T-cell (primary cell): ENCODE data around the gene PCYT2. TPM values are rescaled to one million over a fixed set of nuclear protein-coding genes. Genes with fewer than 3 reads are reported as not detected.

Experiments
- ATAC-seq, 4 experiments: fragments of 200-7000 bp in 3 of 4; fragments of 150-1000 bp in 1 of 4; cut with Tn5 transposase; replicated peaks in 1 of 4; 1 replicate in 3 of 4; 2 replicates in 1 of 4; pipeline ENCODE4 v1.10.0; 2021; ENCODE audit warnings: moderate library complexity in 3 of 4, mild to moderate bottlenecking in 2 of 4, moderate number of reproducible peaks in 1 of 4
- CTCF ChIA-PET, 2 donors: fragments of 300-600 bp; sonication (Branson Sonifier 250); formaldehyde crosslinking; loops; one replicate each; lab custom pipeline; 2022; ENCODE audit warnings: antibody characterized with exemption in 2 of 2; lab: Charles Lee
- POLR2A ChIA-PET, 2 donors: fragments of 300-600 bp; sonication (Branson Sonifier 250); formaldehyde crosslinking; loops; one replicate each; lab custom pipeline; 2022; ENCODE audit warnings: antibody characterized with exemption in 2 of 2; lab: Charles Lee
- DNase-seq, 35 experiments: peaks; one replicate each; pipeline versions ENCODE4 v3.0.0 to v3.0.0-alpha.2; 2013 to 2023
- H3K27ac ChIP-seq: one replicate; pipeline ENCODE4 v1.5.1; 2013; ENCODE audit warnings: low read length
- H3K27me3 ChIP-seq, 2 experiments: replicated peaks in 1 of 2; 1 replicate in 1 of 2; 2 replicates in 1 of 2; pipeline versions ENCODE4 v1.6.1 to v1.7.0; 2013; ENCODE audit warnings: low read length in 1 of 2, mixed read lengths in 1 of 2; ENCODE audit not compliant: control insufficient read depth in 2 of 2, insufficient read depth in 2 of 2; ENCODE audit errors: extremely low read depth in 1 of 2
- H3K36me3 ChIP-seq, 2 donors: 1 replicate in 1 of 2; 2 replicates in 1 of 2; pipeline versions ENCODE4 v1.6.1 to v1.7.0; 2013; ENCODE audit warnings: low read length in 1 of 2; ENCODE audit not compliant: control insufficient read depth in 2 of 2, insufficient read depth in 1 of 2; ENCODE audit errors: extremely low read depth in 1 of 2
- H3K4me1 ChIP-seq, 2 experiments: 1 replicate in 1 of 2; 2 replicates in 1 of 2; pipeline versions ENCODE4 v1.6.1 to v1.7.0; 2013; ENCODE audit warnings: low read length in 2 of 2, mixed read lengths in 1 of 2; ENCODE audit not compliant: insufficient read depth in 2 of 2, control insufficient read depth in 1 of 2; ENCODE audit errors: extremely low read depth in 1 of 2
- H3K4me3 ChIP-seq, 2 donors: 1 replicate in 1 of 2; 2 replicates in 1 of 2; pipeline versions ENCODE4 v1.5.1 to v1.7.0; 2013; ENCODE audit warnings: mild to moderate bottlenecking in 2 of 2, low read length in 1 of 2, moderate library complexity in 1 of 2; ENCODE audit not compliant: control insufficient read depth in 1 of 2; ENCODE audit errors: extremely low read depth in 1 of 2
- H3K9me3 ChIP-seq: 2 replicates; pipeline ENCODE4 v1.7.0; 2013
- H3K27ac Mint-ChIP-seq, 2 donors: one replicate each; pipeline ENCODE4 v1.8.0; 2020 to 2021; ENCODE audit warnings: mild to moderate bottlenecking in 2 of 2, mixed read lengths in 2 of 2
- H3K27me3 Mint-ChIP-seq, 2 donors: one replicate each; pipeline ENCODE4 v1.8.0; 2021 to 2022; ENCODE audit warnings: mixed read lengths in 2 of 2
- H3K36me3 Mint-ChIP-seq: one replicate; pipeline ENCODE4 v1.8.0; 2021; ENCODE audit warnings: mixed read lengths
- H3K4me1 Mint-ChIP-seq, 3 donors: one replicate each; pipeline ENCODE4 v1.8.0; 2020 to 2022; ENCODE audit warnings: mixed read lengths in 3 of 3, mild to moderate bottlenecking in 1 of 3
- H3K4me3 Mint-ChIP-seq, 3 donors: one replicate each; pipeline ENCODE4 v1.8.0; 2020 to 2022; ENCODE audit warnings: mild to moderate bottlenecking in 3 of 3, mixed read lengths in 3 of 3, moderate library complexity in 3 of 3
- H3K9me3 Mint-ChIP-seq, 3 donors: one replicate each; pipeline ENCODE4 v1.8.0; 2020 to 2022; ENCODE audit warnings: mixed read lengths in 3 of 3
- WGBS: methylation state at CpG from one replicate; pipeline ENCODE4 v1.1.5; 2013; ENCODE audit warnings: missing lambda C conversion rate; ENCODE audit not compliant: insufficient coverage; 5-methylcytosine and 5-hydroxymethylcytosine counted together
- total RNA-seq, 35 experiments: library from RNA in 6 of 35; stranded (reverse) in 6 of 35; fragments of 120-200 nt in 1 of 35; gene quantifications; one replicate each; pipeline versions ENCODE4 v1.2.1 to v1.2.4 and lab custom pipeline; 2013 to 2026

PCYT2 gene
- total RNA-seq, 5 donors from 2014 or later (not counting 1 experiment from before 2014, with no cell fraction given): 24.5 to 55.2 (median 48.2) TPM

- peaks cover 36 to 53% (median 40%) of the 10 kb centered on the region in 3 donors for H3K4me1 Mint-ChIP-seq
- ChIA-PET POLR2A (no interaction called here), CTCF (no interaction called here)
- peak overlapping the region; percentile 15 to 28 for H3K27ac Mint-ChIP-seq
- WGBS: 92% methylated on average over 8 of the region's 9 CpGs
- DNase-seq: no peak
- no peaks in the 10 kb centered on the region for H3K9me3 Mint-ChIP-seq
- no peaks in the 10 kb centered on the region for H3K27me3 ChIP-seq
- no peak for ATAC-seq
- H3K4me3 ChIP-seq: no peak overlapping the region
- H3K36me3 Mint-ChIP-seq: peaks cover 6% of the 10 kb centered on the region
- H3K4me3 Mint-ChIP-seq: peak overlapping the region in 1 of 3 donors; percentile 66
- no peaks in the 10 kb centered on the region for H3K27me3 Mint-ChIP-seq
- no peak overlapping the region for H3K27ac ChIP-seq
- peaks cover 15 to 29% of the 10 kb centered on the region in 2 donors for H3K36me3 ChIP-seq
- H3K9me3 ChIP-seq: no peaks in the 10 kb centered on the region
- peaks cover 10 to 61% of the 10 kb centered on the region in 2 experiments for H3K4me1 ChIP-seq
Measured at GRCh38 chr17:81863833-81864768, 47.1 kb downstream of the PCYT2 start.

GRCh38 chr17:81863123-81863675 is 48.0 kb downstream of the PCYT2 start:
- peak overlapping the region; percentile 44 to 66 (median 59) for H3K4me3 Mint-ChIP-seq
- peak overlapping the region; percentile 76 to 82 for H3K27ac Mint-ChIP-seq
- H3K36me3 Mint-ChIP-seq: peaks cover 6% of the 10 kb centered on the region
- WGBS: 57% methylated on average over 2 of the region's 6 CpGs
- H3K9me3 Mint-ChIP-seq: no peaks in the 10 kb centered on the region
- POLR2A ChIA-PET: interaction anchor here in 1 of 2 donors (0.6 kb wide), 1 partner anchor 180 kb away, joined by 3 read pairs; the partner anchor contains the start of gene ARL16
- no peak overlapping the region for H3K4me3 ChIP-seq
- no peaks in the 10 kb centered on the region for H3K27me3 ChIP-seq
- CTCF ChIA-PET: no interaction called here
- DNase-seq: no peak
- no peaks in the 10 kb centered on the region for H3K27me3 Mint-ChIP-seq
- ATAC-seq: no peak
- H3K4me1 Mint-ChIP-seq: peaks cover 36 to 59% (median 49%) of the 10 kb centered on the region in 3 donors
- peaks cover 10 to 29% of the 10 kb centered on the region in 2 donors for H3K36me3 ChIP-seq
- H3K9me3 ChIP-seq: no peaks in the 10 kb centered on the region
- H3K4me1 ChIP-seq: peaks cover 12 to 62% of the 10 kb centered on the region in 2 experiments
- H3K27ac ChIP-seq: peak overlapping the region; percentile 4

GRCh38 chr17:81860756-81861568 is 50.2 kb downstream of the PCYT2 start:
- no peaks in the 10 kb centered on the region for H3K27me3 ChIP-seq
- Mint-ChIP-seq H3K27ac (peak overlapping the region; percentile 90 to 91), H3K36me3 (peaks cover 13% of the 10 kb centered on the region), H3K27me3 (no peaks in the 10 kb centered on the region), H3K4me1 (peaks cover 30 to 56% (median 46%) of the 10 kb centered on the region in 3 donors), H3K9me3 (no peaks in the 10 kb centered on the region), H3K4me3 (peak overlapping the region; percentile 84 to 88 (median 85))
- peak; percentile 84 to 90 (median 86) for ATAC-seq
- peaks cover 10 to 50% of the 10 kb centered on the region in 2 experiments for H3K4me1 ChIP-seq
- H3K27ac ChIP-seq: peak overlapping the region; percentile 92
- H3K36me3 ChIP-seq: peaks cover 12 to 28% of the 10 kb centered on the region in 2 donors
- POLR2A ChIA-PET: no interaction called here
- CTCF ChIA-PET: interaction anchor here (0.7 kb wide), 2 partner anchors 58 to 190 kb away, joined by 3 to 5 read pairs; no protein-coding TSS in a partner anchor
- peak; percentile 98 to 100 (median 99) for DNase-seq
- peak overlapping the region; percentile 67 to 71 for H3K4me3 ChIP-seq
- H3K9me3 ChIP-seq: no peaks in the 10 kb centered on the region
- under 1% methylated on average over 74 of the region's 74 CpGs for WGBS

GRCh38 chr17:81859906-81860755 is 51.1 kb downstream of the PCYT2 start, which contains the start of gene P4HB:
Gene P4HB, minus strand, starts transcription at chr17:81860535. Its CDS starts 64 bp downstream, at chr17:81860471.
- peak within 1 kb of the TSS; percentile 67 to 71 for H3K4me3 ChIP-seq
- no peaks in the 10 kb centered on the region for H3K27me3 ChIP-seq
- peaks cover 10 to 52% of the 10 kb centered on the region in 2 experiments for H3K4me1 ChIP-seq
- ChIA-PET CTCF (no interaction called here), POLR2A (interaction anchor here in 1 of 2 donors (0.5 kb wide), 1 partner anchor 13 kb away, joined by 8 read pairs; no protein-coding TSS in a partner anchor)
- WGBS: under 1% methylated on average over 93 of the region's 95 CpGs
- ATAC-seq (peak in 3 of 4 experiments; percentile 27 to 29 (median 27)), DNase-seq (peak in 1 of 35 experiments; percentile 11)
- no peaks in the 10 kb centered on the region for H3K9me3 ChIP-seq
- peak within 1 kb of the TSS; percentile 90 to 91 for H3K27ac Mint-ChIP-seq
- peaks cover 30 to 53% (median 46%) of the 10 kb centered on the region in 3 donors for H3K4me1 Mint-ChIP-seq
- peaks cover 16 to 34% of the 10 kb centered on the region in 2 donors for H3K36me3 ChIP-seq
- peak within 1 kb of the TSS; percentile 84 to 88 (median 85) for H3K4me3 Mint-ChIP-seq
- H3K27ac ChIP-seq: peak within 1 kb of the TSS; percentile 92
- no peaks in the 10 kb centered on the region for H3K9me3 Mint-ChIP-seq
- H3K27me3 Mint-ChIP-seq: no peaks in the 10 kb centered on the region
- peaks cover 18% of the 10 kb centered on the region for H3K36me3 Mint-ChIP-seq

- Histone ChIP-seq H3K4me3 (peak overlapping the region; percentile 51 to 66), H3K27ac (peak overlapping the region; percentile 6), H3K27me3 (no peaks in the 10 kb centered on the region), H3K36me3 (peaks cover 11 to 43% of the 10 kb centered on the region in 2 donors), H3K4me1 (peaks cover 10 to 52% of the 10 kb centered on the region in 2 experiments), H3K9me3 (no peaks in the 10 kb centered on the region)
- H3K4me3 Mint-ChIP-seq: peak overlapping the region; percentile 84 to 88 (median 85)
- H3K27me3 Mint-ChIP-seq: no peaks in the 10 kb centered on the region
- no peaks in the 10 kb centered on the region for H3K9me3 Mint-ChIP-seq
- no peak for ATAC-seq
- no peak for DNase-seq
- H3K36me3 Mint-ChIP-seq: peaks cover 18% of the 10 kb centered on the region
- 80% methylated on average over 18 of the region's 23 CpGs for WGBS
- ChIA-PET CTCF (no interaction called here), POLR2A (interaction anchor here (0.5 kb wide), 2 partner anchors 14 to 26 kb away, joined by 3 to 8 read pairs; partner anchors contain the start of gene MCRIP1 (in 1 of the 2))
- H3K4me1 Mint-ChIP-seq: peaks cover 30 to 53% (median 46%) of the 10 kb centered on the region in 3 donors
- peak overlapping the region; percentile 82 to 83 for H3K27ac Mint-ChIP-seq
Measured at GRCh38 chr17:81858967-81859905, 52.0 kb downstream of the PCYT2 start.
